ENCODE measurements around the gene ALK. TPM values are rescaled to one million over a fixed set of nuclear protein-coding genes. Genes with fewer than 3 reads are reported as not detected.

The ALK gene
- total RNA-seq, 1 experiment from 2014 or later = not detected

DNA sequence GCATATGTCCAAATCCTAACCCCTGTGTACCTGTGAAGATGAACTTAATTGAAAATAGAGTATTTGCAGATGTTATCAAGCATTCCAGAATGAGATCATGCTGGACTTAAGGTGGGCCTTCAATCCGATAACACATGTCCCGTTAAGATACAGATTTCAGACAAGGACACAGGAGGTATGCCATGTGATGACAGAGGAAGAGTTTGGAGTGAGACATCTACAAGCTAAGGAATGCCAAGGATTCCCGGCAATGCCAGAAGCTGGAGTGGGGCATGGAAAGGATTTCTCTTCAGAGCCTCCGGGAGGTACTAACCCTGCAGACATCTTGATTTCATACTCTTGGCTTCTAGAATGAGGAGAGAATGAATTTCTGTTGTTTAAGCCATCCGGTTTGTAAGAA is 231.7 kb downstream of the ALK start:
- no CpG with 5 or more reads among the region's 5 CpGs for WGBS (ENCODE audit: extremely low coverage, insufficient read length, low lambda C conversion rate)
- Histone ChIP-seq H3K79me2 (ENCODE audit: insufficient read depth, low read length) (no peaks in the 10 kb centered on the region), H3K9me3 (ENCODE audit: control insufficient read depth, low read depth, low read length) (no peaks in the 10 kb centered on the region), H3K4ac (ENCODE audit: low read depth, low read length) (no peak overlapping the region), H4K5ac (ENCODE audit: insufficient read length, low read depth, low read length) (no peak overlapping the region), H3K23me2 (ENCODE audit: insufficient read length, low read depth, low read length, poor library complexity, severe bottlenecking) (no peaks in the 10 kb centered on the region), H3T11ph (ENCODE audit: low read length) (no peak overlapping the region), H2AK5ac (ENCODE audit: insufficient read length, low read length) (no peak overlapping the region), H3K14ac (ENCODE audit: insufficient read depth, low read length) (no peak overlapping the region), H2BK12ac (ENCODE audit: insufficient read length, low read depth, low read length) (no peak overlapping the region), H3K79me1 (ENCODE audit: insufficient read depth, low read depth, low read length, poor library complexity, severe bottlenecking) (no peaks in the 10 kb centered on the region), H3K9ac (ENCODE audit: extremely low read depth, insufficient read length, low read length) (no peak overlapping the region), H2BK15ac (ENCODE audit: low read depth, low read length) (no peak overlapping the region), H3K27me3 (ENCODE audit: insufficient read depth, low read length) (no peaks in the 10 kb centered on the region; the same call in 1 of the 2 replicates), H2AFZ (ENCODE audit: low read length) (no peak overlapping the region), H3K27ac (ENCODE audit: insufficient read length, low read depth, low read length) (no peak overlapping the region), H3K4me1 (ENCODE audit: insufficient read depth, low read length) (no peaks in the 10 kb centered on the region), H3K18ac (ENCODE audit: insufficient read length, low read depth, low read length) (no peak overlapping the region), H3K56ac (ENCODE audit: insufficient read length, low read depth, low read length) (no peak overlapping the region), H4K91ac (ENCODE audit: insufficient read length, low read depth, low read length) (no peak overlapping the region), H2BK5ac (ENCODE audit: insufficient read length, low read length) (no peak overlapping the region), H4K20me1 (ENCODE audit: control insufficient read depth, insufficient read depth, insufficient read length) (no peaks in the 10 kb centered on the region), H3K4me2 (ENCODE audit: insufficient read depth, insufficient read length, low read length) (no peak overlapping the region), H2BK20ac (ENCODE audit: low read depth, low read length, poor library complexity, severe bottlenecking) (no peak overlapping the region), H4K8ac (replicated peaks; ENCODE audit: insufficient read length, low read depth, low read length) (no peak overlapping the region), H2BK120ac (ENCODE audit: low read depth, low read length, poor library complexity, severe bottlenecking) (no peak overlapping the region), H3K23ac (ENCODE audit: insufficient read length, low read depth, low read length) (no peak overlapping the region)
- no peak overlapping the region for H3K27ac Mint-ChIP-seq
- TF ChIP-seq CTCF (conservative IDR thresholded peaks at IDR 0.05) = no peak
- no peak overlapping the region for H3K4me3 Mint-ChIP-seq
- peaks cover 4% of the 10 kb centered on the region for H3K27me3 Mint-ChIP-seq (ENCODE audit: low read depth)
- peaks cover 12 to 16% of the 10 kb centered on the region in 2 experiments; a peak in 4 of 5 replicates for H3K9me3 Mint-ChIP-seq
- no peaks in the 10 kb centered on the region for H3K4me1 Mint-ChIP-seq
- no peak for DNase-seq
- H3K36me3 Mint-ChIP-seq (ENCODE audit: insufficient read depth in 1 of 3, low read depth in 3 of 3) = no peaks in the 10 kb centered on the region; a peak in 3 of 7 replicates
